ENCODE data around the gene KCND3.
"Not testable (repeated sequence)": the region's sequence is repeated elsewhere in the genome, so short reads cannot be mapped to it uniquely, and the experiment has no call there.

The KCND3 gene

GRCh38 chr1:111802110-111802509, 187.4 kb downstream of the KCND3 start:
- no peak for DNase-seq

DNA sequence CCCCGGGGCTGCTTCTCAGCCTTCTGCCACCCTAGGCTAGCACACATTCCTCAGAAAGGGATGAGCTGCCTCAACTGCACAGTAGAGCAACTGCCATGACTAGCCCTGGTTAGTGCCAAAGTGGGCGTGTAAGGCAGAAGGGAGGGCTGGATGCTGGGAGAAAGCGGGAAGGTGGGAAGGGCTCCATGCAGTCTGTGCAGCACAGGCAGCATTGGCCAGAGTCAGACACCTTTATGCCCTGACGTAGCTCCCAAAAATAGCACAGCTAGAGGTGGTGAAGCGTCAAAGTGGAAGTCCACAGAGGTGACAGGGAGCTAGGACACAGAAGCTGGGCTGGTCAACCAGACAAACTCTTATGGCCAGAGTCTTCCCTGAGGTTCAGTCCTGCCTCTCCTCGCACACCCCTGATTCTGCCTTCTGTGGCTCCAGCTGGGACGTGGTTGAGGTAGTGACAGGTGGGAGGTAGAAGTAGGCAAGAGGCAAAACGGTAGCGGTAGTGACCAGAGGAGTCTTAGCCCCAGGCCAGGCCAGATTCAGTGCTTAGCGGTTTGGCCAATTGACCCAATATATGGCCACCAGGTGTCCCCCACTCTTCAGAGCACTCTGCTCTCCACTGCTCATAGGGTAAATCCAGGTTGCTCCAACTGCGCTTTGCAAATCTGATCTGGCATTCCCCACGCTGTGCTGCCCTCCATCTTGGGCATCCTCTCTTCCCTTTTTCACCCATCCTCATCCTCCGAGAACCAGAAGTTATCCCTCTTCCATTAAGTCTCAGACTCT, 188.2 kb downstream of the KCND3 start:
- no peak for DNase-seq

DNA sequence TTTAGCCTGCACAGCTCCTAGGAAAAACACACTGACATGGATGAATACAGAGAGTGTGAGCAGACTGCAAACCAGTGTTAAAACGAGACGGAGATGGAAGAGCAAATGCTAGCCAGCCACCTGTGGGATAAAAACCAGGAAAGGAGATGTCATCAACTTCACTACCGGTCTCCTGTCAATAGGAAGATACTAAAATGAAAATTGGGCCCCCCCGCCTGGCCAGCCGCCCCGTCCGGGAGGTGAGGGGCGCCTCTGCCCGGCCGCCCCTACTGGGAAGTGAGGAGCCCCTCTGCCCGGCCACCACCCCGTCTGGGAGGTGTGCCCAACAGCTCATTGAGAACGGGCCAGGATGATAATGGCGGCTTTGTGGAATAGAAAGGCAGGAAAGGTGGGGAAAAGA, 189.7 kb downstream of the KCND3 start:
- not testable (repeated sequence) for DNase-seq

DNA sequence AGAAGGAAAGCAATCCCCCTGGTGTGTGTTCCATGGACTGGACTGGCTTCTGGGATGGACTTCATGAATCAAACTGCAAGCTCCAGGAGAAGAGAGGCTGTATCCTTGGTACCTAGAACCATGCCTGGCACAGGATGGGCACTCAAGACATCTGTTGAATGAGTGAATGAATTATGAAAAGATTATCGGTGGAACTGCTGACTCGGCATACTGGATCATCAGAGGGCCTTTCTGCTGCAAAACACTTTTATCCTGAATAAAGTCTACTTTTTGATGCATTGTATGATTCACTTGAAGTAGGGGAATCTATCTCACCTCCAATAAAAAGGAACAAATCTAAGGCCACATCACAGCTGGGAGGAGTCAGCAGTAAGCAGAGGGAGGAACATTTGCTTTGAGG, 190.9 kb downstream of the KCND3 start:
- DNase-seq, result no peak

GRCh38 chr1:111795401-111795800, 194.1 kb downstream of the KCND3 start:
- DNase-seq, result no peak

DNA sequence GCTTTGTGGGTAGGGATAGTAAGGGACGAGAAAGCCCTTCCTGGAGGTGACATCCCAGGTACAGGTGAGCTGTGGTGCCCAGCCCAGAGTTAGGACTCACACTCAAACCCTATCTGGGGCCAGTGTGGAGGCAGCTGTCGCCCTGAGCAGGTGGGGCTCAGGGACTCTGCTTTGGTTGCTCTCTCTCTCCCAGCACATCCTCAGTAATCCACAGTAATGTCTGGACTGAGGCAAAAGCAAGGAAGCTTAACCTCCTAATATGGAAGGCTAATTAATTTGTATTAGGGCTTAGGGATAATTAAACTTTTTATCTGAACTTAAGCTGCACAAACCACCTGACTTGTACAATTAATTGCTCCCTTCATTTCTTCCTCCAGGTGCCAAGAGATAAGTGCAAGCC, 195.5 kb downstream of the KCND3 start:
- DNase-seq, result no peak

DNA sequence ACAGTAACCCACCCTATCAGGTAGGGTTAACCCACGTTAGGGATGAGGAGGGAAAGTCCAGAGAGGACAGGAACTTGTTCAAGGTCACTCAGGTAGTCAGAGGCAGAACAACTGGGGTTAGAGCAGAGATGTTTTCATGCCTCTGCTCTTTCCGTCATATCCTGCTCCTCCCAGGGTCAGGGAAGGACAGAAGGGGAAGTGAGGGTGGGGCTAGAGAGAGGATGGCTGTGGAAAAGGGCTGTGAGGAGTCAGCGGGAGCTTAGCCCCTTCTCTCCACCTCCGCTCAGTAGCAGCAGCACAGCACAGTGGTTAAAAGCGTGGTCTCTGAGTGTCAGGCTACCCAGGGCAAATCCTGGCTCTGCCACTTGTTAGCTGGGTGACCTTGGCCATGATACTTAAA, 197.2 kb downstream of the KCND3 start:
- DNase-seq, result no peak

DNA sequence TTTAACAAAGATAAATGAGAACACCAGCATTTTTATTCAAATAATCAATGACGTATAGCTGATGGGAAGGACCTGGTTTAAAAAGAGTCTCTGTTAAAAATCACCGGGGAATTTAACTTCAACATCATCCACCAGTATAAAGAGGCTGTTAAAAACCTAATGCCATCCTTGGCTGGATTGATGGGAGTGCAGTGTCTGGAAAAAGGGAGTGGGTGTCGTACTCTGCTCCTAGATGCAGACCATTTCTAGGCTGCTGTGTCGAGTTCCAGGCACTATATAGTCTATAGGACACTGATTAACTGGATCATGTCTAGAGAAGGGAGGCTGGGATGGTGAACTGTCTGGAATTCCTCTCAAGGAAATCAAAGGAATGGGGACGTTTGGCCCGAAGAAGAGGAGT, 197.7 kb downstream of the KCND3 start:
- DNase-seq, result no peak

DNA sequence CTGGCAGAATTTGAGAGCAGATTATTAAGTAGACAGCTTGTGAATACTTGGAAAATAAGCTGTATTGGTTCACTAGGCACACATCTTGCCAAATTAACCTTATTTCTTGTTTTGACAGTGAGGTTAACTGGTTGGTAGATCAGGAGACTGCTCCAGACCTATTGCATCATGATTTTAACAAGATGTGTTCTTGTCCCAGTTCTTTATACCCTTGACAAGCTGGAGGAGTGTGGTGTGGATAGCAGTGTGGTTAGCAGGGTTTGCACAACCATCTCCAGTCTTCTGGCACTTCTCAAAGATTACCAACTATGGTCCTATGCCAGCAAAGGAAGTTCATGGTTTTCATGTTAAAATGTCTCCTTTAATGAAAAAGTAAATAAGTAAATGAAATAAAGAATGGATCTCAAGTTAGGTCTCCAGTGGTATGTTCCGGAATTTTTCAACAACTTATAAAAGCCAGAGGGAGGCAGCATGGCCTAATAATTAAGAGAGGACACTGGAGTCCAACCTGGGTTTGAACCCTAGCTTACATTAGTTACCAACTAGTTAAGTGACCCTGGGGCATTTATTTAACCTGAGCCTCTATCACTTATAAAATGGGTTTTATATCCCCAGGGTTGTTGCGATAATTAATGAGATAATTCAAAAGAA, 199.7 kb downstream of the KCND3 start:
- no peak for DNase-seq

DNA sequence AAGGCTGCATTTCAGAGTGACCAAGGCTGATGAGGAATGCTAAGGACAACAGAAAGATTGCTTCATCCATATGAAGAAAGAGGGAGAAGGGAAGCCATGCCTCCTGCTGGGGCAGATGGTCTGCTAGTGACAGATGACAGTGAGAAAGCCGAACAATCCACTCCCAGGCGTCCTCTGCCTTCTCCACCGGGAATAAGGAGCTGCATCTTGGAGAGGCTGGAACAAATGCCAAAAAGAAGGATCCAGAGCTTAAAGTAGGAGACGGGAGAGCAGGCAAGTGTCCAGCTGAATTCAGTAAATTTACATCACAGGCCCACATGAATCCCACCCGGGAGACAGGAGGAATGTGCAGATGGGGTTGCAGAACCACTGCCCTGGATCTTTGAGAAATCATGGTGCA, 200.3 kb downstream of the KCND3 start:
- no peak for DNase-seq

GRCh38 chr1:111786669-111787207, 202.7 kb downstream of the KCND3 start:
- DNase-seq, result no peak

GRCh38 chr1:111784273-111784901, 205.1 kb downstream of the KCND3 start:
- no peak for DNase-seq

DNA sequence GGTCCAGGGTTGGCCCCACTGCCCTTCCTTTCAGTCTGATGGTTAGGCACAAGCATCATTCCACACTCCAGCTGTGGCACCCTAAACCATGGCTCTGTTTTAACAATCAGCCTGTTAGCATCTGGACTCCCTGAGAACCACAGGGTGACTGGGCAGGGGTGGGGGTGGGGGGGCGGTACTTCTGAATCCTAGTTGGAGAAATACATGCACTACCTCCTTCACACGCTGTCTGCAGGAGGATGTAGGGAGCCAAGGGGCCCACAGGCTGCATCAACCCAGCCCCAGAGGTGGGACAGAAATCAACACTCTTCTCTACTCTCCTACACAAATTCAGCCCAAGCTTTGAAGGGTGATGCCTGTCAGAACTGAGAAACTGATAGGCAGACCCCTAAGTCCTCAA, 209.9 kb downstream of the KCND3 start:
- no peak for DNase-seq

DNA sequence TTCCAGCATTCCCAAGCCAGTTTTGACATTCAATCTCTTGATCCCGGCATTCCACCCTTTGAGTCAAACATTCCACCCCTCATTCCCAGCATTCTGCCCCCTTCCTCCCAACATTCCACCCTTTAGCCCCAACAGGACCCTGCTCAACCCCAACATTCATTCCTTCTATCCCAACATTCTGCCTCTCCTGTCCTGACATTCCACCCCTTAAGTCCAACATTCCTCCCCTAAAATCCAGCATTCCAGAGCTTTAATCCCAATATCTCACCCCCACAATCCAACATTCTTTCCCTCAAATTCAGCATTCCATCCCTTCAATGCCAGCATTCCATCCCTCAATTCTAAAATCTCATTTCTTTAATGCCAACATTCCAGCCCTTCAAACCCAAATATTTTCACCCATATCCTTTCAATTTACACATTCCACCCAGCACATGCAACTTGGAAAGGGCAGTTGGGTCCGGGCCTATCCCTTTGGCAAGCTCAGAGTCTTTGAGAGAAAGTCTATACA, 210.9 kb downstream of the KCND3 start:
- no peak for DNase-seq

DNA sequence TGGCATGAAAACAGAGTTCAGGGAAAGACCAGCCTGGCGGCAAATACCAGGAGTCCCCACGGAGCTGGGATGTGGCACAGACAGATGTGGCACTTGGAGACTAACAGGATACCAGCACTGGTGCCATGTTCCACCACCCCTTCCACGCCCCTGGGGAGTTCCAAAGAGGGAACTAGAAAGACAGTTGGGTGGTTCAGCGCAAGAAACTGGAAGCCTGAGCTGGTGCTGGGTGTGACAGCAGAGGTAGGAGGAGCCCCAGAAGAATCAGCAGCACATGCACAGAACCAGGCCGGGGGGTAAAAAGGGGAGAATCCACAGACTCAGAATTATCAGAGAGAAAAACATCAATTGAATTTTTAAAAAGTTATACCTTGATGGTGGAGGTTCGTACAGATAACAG, 211.4 kb downstream of the KCND3 start:
- no peak for DNase-seq

DNA sequence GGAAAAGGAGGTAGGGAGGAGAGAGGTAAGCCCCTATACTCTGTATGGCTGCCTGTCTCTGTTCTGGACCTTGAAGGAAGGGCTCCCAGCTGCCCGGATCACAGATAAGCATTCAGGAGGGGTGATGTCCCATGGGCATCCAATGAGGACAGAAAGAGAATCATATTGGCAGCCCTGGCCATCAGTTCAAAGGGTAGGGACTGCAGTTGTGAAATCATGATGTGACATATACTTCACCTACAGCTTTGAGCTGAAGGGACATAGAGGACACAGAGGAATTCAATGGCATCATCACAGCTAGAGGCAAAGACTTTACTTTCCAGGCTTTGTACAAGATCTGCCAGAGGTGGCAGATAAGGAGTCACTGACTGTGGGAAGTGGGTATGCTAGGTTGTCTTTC, 212.2 kb downstream of the KCND3 start:
- DNase-seq, result no peak

- DNase-seq, result no peak
Observed at GRCh38 chr1:111776861-111777260, 212.6 kb downstream of the KCND3 start.

- DNase-seq, result no peak
Observed at GRCh38 chr1:111776391-111776790, 213.1 kb downstream of the KCND3 start.

- no peak for DNase-seq
Observed at GRCh38 chr1:111775966-111776365, 213.5 kb downstream of the KCND3 start.

GRCh38 chr1:111770916-111771315, 218.6 kb downstream of the KCND3 start:
- no peak for DNase-seq

GRCh38 chr1:111769517-111770146, 219.8 kb downstream of the KCND3 start:
- peak; percentile 53 to 77 for DNase-seq

- DNase-seq, result no peak
Observed at GRCh38 chr1:111768625-111769024, 220.8 kb downstream of the KCND3 start.

DNA sequence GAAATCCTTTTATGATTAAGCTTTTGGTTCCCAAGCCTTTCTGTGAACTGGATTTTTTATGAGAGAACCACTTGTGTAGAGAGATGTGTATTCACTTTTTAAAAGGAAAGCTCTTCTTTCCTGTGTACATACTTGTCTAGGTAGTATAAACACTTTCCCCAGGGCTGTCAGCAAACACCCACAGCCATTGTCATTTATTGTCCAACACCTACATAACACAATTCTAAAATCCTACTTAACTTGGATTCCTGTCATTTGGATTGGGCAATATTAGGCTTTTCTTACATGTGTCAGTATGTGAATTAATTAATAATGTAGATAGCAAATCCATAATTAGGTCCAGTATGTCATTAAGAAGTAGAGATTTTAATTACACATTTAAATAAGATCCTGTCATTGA, 221.4 kb downstream of the KCND3 start:
- no peak for DNase-seq
